Measurements from ENCODE around the gene AZIN2. TPM values are rescaled to one million over a fixed set of nuclear protein-coding genes. Genes with fewer than 3 reads are reported as not detected.

Gene AZIN2
- total RNA-seq, 1 experiment from 2014 or later: 2.4 TPM

DNA sequence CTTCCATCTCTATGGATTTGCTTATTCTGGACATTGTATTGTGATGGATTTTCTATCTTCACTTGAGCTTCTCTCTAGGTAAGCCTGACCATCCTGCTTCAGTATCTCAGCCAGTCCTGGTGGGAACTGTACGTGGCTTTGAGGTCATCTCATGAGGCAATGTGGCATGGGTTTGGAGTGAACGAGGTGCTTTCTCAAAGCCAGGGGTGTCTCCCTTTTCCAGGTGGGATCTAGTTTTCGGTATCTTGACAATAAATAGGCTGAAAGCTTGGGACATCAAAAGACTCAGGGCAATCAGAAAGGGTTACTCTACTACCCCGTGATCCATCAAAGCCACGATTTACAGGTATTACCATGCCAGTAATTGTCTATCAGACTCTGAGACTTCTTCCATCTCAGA lies 40.8 kb downstream of the AZIN2 start:
- in situ Hi-C loops (cut with HindIII; ENCODE audit: low pct_unique_long_range_greater_than_20kb, low sequenced_read_pairs): no loop called here
- H3K36me3 ChIP-seq (ENCODE audit: control insufficient read depth, insufficient read depth, low read length): peaks cover under 1% of the 10 kb centered on the region; the same call in 1 of the 2 replicates
- no peaks in the 10 kb centered on the region for H3K27me3 ChIP-seq (ENCODE audit: control insufficient read depth, insufficient read depth, low read length)
- H3K27ac ChIP-seq (ENCODE audit: low read length): no peak overlapping the region
- POLR2A ChIA-PET: no interaction called here
- no peak overlapping the region for H3K4me3 ChIP-seq (ENCODE audit: low read depth in 2 of 2, low read length in 2 of 2)
- CTCF ChIA-PET: no interaction called here
- no peaks in the 10 kb centered on the region for H3K9me3 ChIP-seq (ENCODE audit: control insufficient read depth, insufficient read depth, low read depth, low read length)
- TF ChIP-seq, protein P1, sequence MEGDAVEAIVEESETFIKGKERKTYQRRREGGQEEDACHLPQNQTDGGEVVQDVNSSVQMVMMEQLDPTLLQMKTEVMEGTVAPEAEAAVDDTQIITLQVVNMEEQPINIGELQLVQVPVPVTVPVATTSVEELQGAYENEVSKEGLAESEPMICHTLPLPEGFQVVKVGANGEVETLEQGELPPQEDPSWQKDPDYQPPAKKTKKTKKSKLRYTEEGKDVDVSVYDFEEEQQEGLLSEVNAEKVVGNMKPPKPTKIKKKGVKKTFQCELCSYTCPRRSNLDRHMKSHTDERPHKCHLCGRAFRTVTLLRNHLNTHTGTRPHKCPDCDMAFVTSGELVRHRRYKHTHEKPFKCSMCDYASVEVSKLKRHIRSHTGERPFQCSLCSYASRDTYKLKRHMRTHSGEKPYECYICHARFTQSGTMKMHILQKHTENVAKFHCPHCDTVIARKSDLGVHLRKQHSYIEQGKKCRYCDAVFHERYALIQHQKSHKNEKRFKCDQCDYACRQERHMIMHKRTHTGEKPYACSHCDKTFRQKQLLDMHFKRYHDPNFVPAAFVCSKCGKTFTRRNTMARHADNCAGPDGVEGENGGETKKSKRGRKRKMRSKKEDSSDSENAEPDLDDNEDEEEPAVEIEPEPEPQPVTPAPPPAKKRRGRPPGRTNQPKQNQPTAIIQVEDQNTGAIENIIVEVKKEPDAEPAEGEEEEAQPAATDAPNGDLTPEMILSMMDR (IDR thresholded peaks at IDR 0.05): no peak
- no peak for TF ChIP-seq TCF7L2 (IDR thresholded peaks at IDR 0.05; ENCODE audit: low read depth, low read length)
- H3K4me1 ChIP-seq (ENCODE audit: control insufficient read depth, insufficient read depth, low read length): peaks cover 5% of the 10 kb centered on the region
- ATAC-seq (no peak), DNase-seq (ENCODE audit: low read depth, low spot score) (no peak)
- intact Hi-C loops (cut with micrococcal nuclease; ENCODE audit: unreplicated experiment): no loop called here
- BruUV-seq (replicated peaks): no TSS peak

DNA sequence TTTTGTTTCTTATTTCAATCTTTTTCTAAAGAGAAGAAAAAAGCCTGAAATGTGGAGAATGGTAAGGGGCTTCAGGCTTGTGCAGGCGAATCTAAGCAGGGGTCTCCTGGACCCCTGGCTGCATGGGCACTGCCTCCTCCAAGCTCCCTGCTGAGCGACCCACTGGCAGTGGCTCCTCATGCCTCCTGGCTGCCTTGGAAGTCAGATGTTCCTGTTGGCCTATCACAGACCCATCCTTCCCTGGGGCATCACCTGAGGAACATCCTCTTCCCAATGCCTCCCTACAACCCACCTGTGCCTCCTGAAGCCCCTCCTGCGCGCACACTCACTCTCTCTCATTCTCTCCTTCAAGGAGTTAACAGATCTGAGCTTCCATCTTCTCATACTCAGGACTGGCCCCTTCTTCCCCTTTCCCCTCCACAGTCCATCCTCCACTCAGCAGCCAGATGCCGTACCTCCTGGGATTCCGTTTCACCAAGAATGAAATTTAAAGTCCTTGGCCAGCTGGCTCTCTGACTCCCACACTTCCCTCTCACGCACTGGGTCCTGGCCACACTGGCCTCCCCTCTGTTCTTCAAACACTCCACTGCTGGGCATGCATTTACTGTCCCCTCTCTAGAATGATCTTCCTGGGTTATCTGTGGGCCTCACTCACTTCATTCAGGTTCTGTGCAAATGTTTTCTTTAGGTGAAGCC lies 41.7 kb downstream of the AZIN2 start:
- peaks cover 2% of the 10 kb centered on the region; the same call in 1 of the 2 replicates for H3K36me3 ChIP-seq (ENCODE audit: control insufficient read depth, insufficient read depth, low read length)
- no peaks in the 10 kb centered on the region for H3K9me3 ChIP-seq (ENCODE audit: control insufficient read depth, insufficient read depth, low read depth, low read length)
- BruUV-seq (replicated peaks): no TSS peak
- DNase-seq (ENCODE audit: low read depth, low spot score): no peak
- TF ChIP-seq TCF7L2 (IDR thresholded peaks at IDR 0.05; ENCODE audit: low read depth, low read length): no peak
- TF ChIP-seq SIN3A (IDR thresholded peaks at IDR 0.05; ENCODE audit: borderline replicate concordance, insufficient read depth, low read depth, low read length): no peak
- TF ChIP-seq POLR2AphosphoS5 (IDR thresholded peaks at IDR 0.05; ENCODE audit: low read depth, low read length): no peak
- TF ChIP-seq, protein P1 (IDR thresholded peaks at IDR 0.05): no peak
- TF ChIP-seq, protein P2, sequence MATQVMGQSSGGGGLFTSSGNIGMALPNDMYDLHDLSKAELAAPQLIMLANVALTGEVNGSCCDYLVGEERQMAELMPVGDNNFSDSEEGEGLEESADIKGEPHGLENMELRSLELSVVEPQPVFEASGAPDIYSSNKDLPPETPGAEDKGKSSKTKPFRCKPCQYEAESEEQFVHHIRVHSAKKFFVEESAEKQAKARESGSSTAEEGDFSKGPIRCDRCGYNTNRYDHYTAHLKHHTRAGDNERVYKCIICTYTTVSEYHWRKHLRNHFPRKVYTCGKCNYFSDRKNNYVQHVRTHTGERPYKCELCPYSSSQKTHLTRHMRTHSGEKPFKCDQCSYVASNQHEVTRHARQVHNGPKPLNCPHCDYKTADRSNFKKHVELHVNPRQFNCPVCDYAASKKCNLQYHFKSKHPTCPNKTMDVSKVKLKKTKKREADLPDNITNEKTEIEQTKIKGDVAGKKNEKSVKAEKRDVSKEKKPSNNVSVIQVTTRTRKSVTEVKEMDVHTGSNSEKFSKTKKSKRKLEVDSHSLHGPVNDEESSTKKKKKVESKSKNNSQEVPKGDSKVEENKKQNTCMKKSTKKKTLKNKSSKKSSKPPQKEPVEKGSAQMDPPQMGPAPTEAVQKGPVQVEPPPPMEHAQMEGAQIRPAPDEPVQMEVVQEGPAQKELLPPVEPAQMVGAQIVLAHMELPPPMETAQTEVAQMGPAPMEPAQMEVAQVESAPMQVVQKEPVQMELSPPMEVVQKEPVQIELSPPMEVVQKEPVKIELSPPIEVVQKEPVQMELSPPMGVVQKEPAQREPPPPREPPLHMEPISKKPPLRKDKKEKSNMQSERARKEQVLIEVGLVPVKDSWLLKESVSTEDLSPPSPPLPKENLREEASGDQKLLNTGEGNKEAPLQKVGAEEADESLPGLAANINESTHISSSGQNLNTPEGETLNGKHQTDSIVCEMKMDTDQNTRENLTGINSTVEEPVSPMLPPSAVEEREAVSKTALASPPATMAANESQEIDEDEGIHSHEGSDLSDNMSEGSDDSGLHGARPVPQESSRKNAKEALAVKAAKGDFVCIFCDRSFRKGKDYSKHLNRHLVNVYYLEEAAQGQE (IDR thresholded peaks at IDR 0.05; ENCODE audit: insufficient read depth in 1 of 2, low read depth in 2 of 2, low read length in 1 of 2): no peak
- H3K4me3 ChIP-seq (ENCODE audit: low read depth in 2 of 2, low read length in 2 of 2): no peak overlapping the region
- ChIA-PET POLR2A (no interaction called here), CTCF (no interaction called here)
- no peaks in the 10 kb centered on the region for H3K27me3 ChIP-seq (ENCODE audit: control insufficient read depth, insufficient read depth, low read length)
- in situ Hi-C loops (cut with HindIII; ENCODE audit: low pct_unique_long_range_greater_than_20kb, low sequenced_read_pairs) (no loop called here), intact Hi-C loops (cut with micrococcal nuclease; ENCODE audit: unreplicated experiment) (no loop called here)
- peaks cover 5% of the 10 kb centered on the region for H3K4me1 ChIP-seq (ENCODE audit: control insufficient read depth, insufficient read depth, low read length)
- H3K27ac ChIP-seq (ENCODE audit: low read length): no peak overlapping the region
- ATAC-seq: no peak

Measured in Panc1 (cell line).